Mesendoderm (in vitro differentiated cells): ENCODE measurements around the gene HAPLN2.

Source experiments
- DNase-seq: peaks from one replicate; pipeline ENCODE4 v3.0.0; 2013
- H2AK5ac ChIP-seq: 2 replicates; pipeline ENCODE4 v1.6.1; 2013; ENCODE audit warnings: low read length, inconsistent platforms
- H2BK120ac ChIP-seq: 2 replicates; pipeline ENCODE4 v1.6.1; 2013; ENCODE audit warnings: low read depth, mild to moderate bottlenecking, low read length, moderate library complexity, mixed read lengths
- H2BK15ac ChIP-seq: replicated peaks from 2 replicates; pipeline ENCODE4 v1.6.1; 2013; ENCODE audit warnings: low read depth, mild to moderate bottlenecking, moderate library complexity
- H2BK5ac ChIP-seq: 2 replicates; pipeline ENCODE4 v1.6.1; 2013; ENCODE audit warnings: low read length, inconsistent platforms
- H3K18ac ChIP-seq: 2 replicates; pipeline ENCODE4 v1.6.1; 2013; ENCODE audit warnings: mild to moderate bottlenecking, low read length, mixed read lengths
- H3K23ac ChIP-seq: one replicate; pipeline ENCODE4 v1.6.1; 2013; ENCODE audit warnings: low read length
- H3K27ac ChIP-seq: 2 replicates; pipeline ENCODE4 v1.5.1; 2013; ENCODE audit warnings: low read depth, mild to moderate bottlenecking, inconsistent platforms, low read length, moderate library complexity
- H3K27me3 ChIP-seq: 2 replicates; pipeline ENCODE4 v1.6.1; 2013; ENCODE audit warnings: low read length, control low read depth, mild to moderate bottlenecking, inconsistent platforms; ENCODE audit not compliant: insufficient read depth, poor library complexity
- H3K36me3 ChIP-seq: 2 replicates; pipeline ENCODE4 v1.6.1; 2013; ENCODE audit warnings: low read length, inconsistent platforms; ENCODE audit not compliant: control insufficient read depth, insufficient read depth
- H3K4ac ChIP-seq: one replicate; pipeline ENCODE4 v1.6.1; 2013; ENCODE audit warnings: low read depth, mild to moderate bottlenecking, low read length, moderate library complexity
- H3K4me1 ChIP-seq: 2 replicates; pipeline ENCODE4 v1.6.1; 2013; ENCODE audit warnings: low read depth, low read length, inconsistent platforms; ENCODE audit not compliant: control insufficient read depth
- H3K4me2 ChIP-seq: 2 replicates; pipeline ENCODE4 v1.6.1; 2013; ENCODE audit warnings: low read length
- H3K4me3 ChIP-seq: 2 replicates; pipeline ENCODE4 v1.5.1; 2013; ENCODE audit warnings: mild to moderate bottlenecking, low read length
- H3K56ac ChIP-seq: one replicate; pipeline ENCODE4 v1.6.1; 2013; ENCODE audit warnings: low read length
- H3K79me1 ChIP-seq: 2 replicates; pipeline ENCODE4 v1.6.1; 2013; ENCODE audit warnings: low read length, inconsistent platforms
- H3K79me2 ChIP-seq: 2 replicates; pipeline ENCODE4 v1.6.1; 2013; ENCODE audit warnings: mild to moderate bottlenecking, low read length; ENCODE audit not compliant: control insufficient read depth, insufficient read depth
- H3K9ac ChIP-seq: 2 replicates; pipeline ENCODE4 v1.6.1; 2013; ENCODE audit warnings: low read length, inconsistent platforms
- H4K5ac ChIP-seq: one replicate; pipeline ENCODE4 v1.6.1; 2013; ENCODE audit warnings: low read length
- H4K8ac ChIP-seq: one replicate; pipeline ENCODE4 v1.6.1; 2013; ENCODE audit warnings: low read depth, mild to moderate bottlenecking, control low read depth, low read length, moderate library complexity
- WGBS: extraction: QIAGEN DNeasy Blood & Tissue Kit; methylation state at CpG from one replicate; pipeline ENCODE4 v1.1.7; 2013; ENCODE audit warnings: low lambda C conversion rate, missing lambda C conversion rate; ENCODE audit not compliant: insufficient coverage; ENCODE audit errors: extremely low coverage; 5-methylcytosine and 5-hydroxymethylcytosine counted together

HAPLN2 gene

GRCh38 chr1:156577550-156577949 is 41.7 kb upstream of the HAPLN2 start:
- H3K36me3 ChIP-seq: no peaks in the 10 kb centered on the region
- no peak overlapping the region for H3K9ac ChIP-seq
- H2BK120ac ChIP-seq: no peak overlapping the region
- no peak overlapping the region for H4K8ac ChIP-seq
- no peak overlapping the region for H2BK15ac ChIP-seq
- no peak for DNase-seq
- no peaks in the 10 kb centered on the region for H3K79me2 ChIP-seq
- H3K23ac ChIP-seq: no peak overlapping the region
- no peak overlapping the region for H3K4ac ChIP-seq
- no peak overlapping the region for H3K4me3 ChIP-seq
- H3K27me3 ChIP-seq: no peaks in the 10 kb centered on the region
- H3K4me2 ChIP-seq: no peak overlapping the region
- H2AK5ac ChIP-seq: no peak overlapping the region
- H3K27ac ChIP-seq: no peak overlapping the region
- no peak overlapping the region for H3K18ac ChIP-seq
- H2BK5ac ChIP-seq: no peak overlapping the region
- no peak overlapping the region for H3K56ac ChIP-seq
- no CpG with 5 or more reads among the region's 3 CpGs for WGBS
- no peaks in the 10 kb centered on the region for H3K79me1 ChIP-seq
- H4K5ac ChIP-seq: no peak overlapping the region
- no peaks in the 10 kb centered on the region for H3K4me1 ChIP-seq

DNA sequence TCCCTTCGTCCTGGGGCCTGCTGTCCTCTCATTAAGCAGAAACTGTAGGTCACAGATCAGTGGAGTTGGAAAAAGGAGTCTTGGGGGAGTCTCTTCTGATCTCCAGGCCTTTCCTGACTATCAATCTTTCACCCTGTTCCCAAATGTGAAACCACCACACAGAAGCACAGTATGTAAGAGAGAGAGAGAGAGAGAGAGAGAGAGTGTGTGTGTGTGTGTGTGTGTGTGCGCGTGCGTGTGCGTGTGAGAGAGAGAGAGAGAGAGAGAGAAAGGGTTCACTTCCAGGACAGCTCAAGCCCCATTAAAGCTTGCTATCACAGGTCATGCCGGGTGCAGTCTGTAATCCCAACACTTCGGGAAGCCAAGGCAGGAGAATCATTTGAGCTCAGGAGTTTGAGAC is 41.2 kb upstream of the HAPLN2 start:
- Histone ChIP-seq H3K27ac (no peak overlapping the region), H4K5ac (no peak overlapping the region), H3K4ac (no peak overlapping the region), H2AK5ac (no peak overlapping the region), H3K18ac (no peak overlapping the region), H3K56ac (no peak overlapping the region), H3K27me3 (no peaks in the 10 kb centered on the region), H3K4me3 (no peak overlapping the region), H3K79me2 (no peaks in the 10 kb centered on the region), H2BK120ac (no peak overlapping the region), H3K4me1 (no peaks in the 10 kb centered on the region), H2BK5ac (no peak overlapping the region), H3K79me1 (no peaks in the 10 kb centered on the region), H3K36me3 (no peaks in the 10 kb centered on the region), H2BK15ac (no peak overlapping the region), H3K9ac (no peak overlapping the region), H3K23ac (no peak overlapping the region), H3K4me2 (no peak overlapping the region), H4K8ac (no peak overlapping the region)
- WGBS: no CpG with 5 or more reads among the region's 7 CpGs
- no peak for DNase-seq

DNA sequence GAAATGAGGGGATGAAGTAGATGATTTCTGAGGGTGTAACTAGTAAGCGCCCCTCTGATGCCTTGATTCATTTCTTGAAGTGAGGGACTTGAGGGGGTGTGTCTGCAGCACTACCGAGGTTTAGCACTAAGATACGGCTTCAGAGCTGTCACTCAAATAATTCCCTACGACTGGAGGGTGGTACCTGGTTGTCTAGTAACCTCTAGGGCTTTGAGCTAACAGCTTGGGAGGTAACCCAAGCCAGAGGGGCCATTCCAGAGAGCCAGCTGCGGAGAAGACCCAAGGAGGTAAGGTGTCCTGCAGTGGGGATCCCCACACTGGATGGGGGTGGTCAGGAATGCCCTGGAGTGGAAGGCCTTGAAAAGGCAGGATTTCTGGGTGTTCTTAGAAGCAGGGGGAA is 39.7 kb upstream of the HAPLN2 start, which contains the start of gene TTC24:
Gene TTC24, plus strand, starts transcription at position 252 of the 400 bp plus-strand sequence. CDS start 1,642 bp downstream, outside the sequence.
- no peak for DNase-seq
- H2BK15ac ChIP-seq: no peak within 1 kb of the TSS
- H2AK5ac ChIP-seq: no peak within 1 kb of the TSS
- no peak within 1 kb of the TSS for H3K27ac ChIP-seq
- H3K4me3 ChIP-seq: no peak within 1 kb of the TSS
- H2BK120ac ChIP-seq: no peak within 1 kb of the TSS
- H3K4ac ChIP-seq: no peak within 1 kb of the TSS
- WGBS: no CpG with 5 or more reads among the region's 5 CpGs
- H2BK5ac ChIP-seq: no peak within 1 kb of the TSS
- H3K4me2 ChIP-seq: no peak within 1 kb of the TSS
- no peak within 1 kb of the TSS for H3K18ac ChIP-seq
- no peak within 1 kb of the TSS for H4K5ac ChIP-seq
- H3K36me3 ChIP-seq: no peaks in the 10 kb centered on the region
- no peak within 1 kb of the TSS for H4K8ac ChIP-seq
- H3K9ac ChIP-seq: no peak within 1 kb of the TSS
- H3K79me1 ChIP-seq: no peaks in the 10 kb centered on the region
- H3K79me2 ChIP-seq: no peaks in the 10 kb centered on the region
- H3K56ac ChIP-seq: no peak within 1 kb of the TSS
- H3K4me1 ChIP-seq: no peaks in the 10 kb centered on the region
- H3K27me3 ChIP-seq: no peaks in the 10 kb centered on the region
- no peak within 1 kb of the TSS for H3K23ac ChIP-seq

GRCh38 chr1:156581661-156582387 is 37.4 kb upstream of the HAPLN2 start:
- Histone ChIP-seq H3K79me2 (no peaks in the 10 kb centered on the region), H3K4ac (no peak overlapping the region), H3K4me2 (no peak overlapping the region), H4K8ac (no peak overlapping the region), H3K4me3 (no peak overlapping the region), H2AK5ac (no peak overlapping the region), H3K18ac (no peak overlapping the region), H3K27me3 (no peaks in the 10 kb centered on the region), H2BK120ac (no peak overlapping the region), H3K36me3 (no peaks in the 10 kb centered on the region), H3K79me1 (no peaks in the 10 kb centered on the region), H2BK5ac (no peak overlapping the region), H3K56ac (no peak overlapping the region), H3K4me1 (peaks cover 1% of the 10 kb centered on the region), H4K5ac (no peak overlapping the region), H3K9ac (no peak overlapping the region), H2BK15ac (no peak overlapping the region), H3K27ac (no peak overlapping the region), H3K23ac (no peak overlapping the region)
- no peak for DNase-seq
- WGBS: no CpG with 5 or more reads among the region's 21 CpGs

- H4K8ac ChIP-seq: no peak overlapping the region
- H3K4ac ChIP-seq: no peak overlapping the region
- H3K23ac ChIP-seq: no peak overlapping the region
- no peak overlapping the region for H4K5ac ChIP-seq
- H3K4me3 ChIP-seq: no peak overlapping the region
- H3K27me3 ChIP-seq: no peaks in the 10 kb centered on the region
- no peak overlapping the region for H2AK5ac ChIP-seq
- H3K36me3 ChIP-seq: no peaks in the 10 kb centered on the region
- H3K4me2 ChIP-seq: no peak overlapping the region
- H2BK5ac ChIP-seq: no peak overlapping the region
- no CpG with 5 or more reads among the region's 9 CpGs for WGBS
- no peak for DNase-seq
- H3K27ac ChIP-seq: no peak overlapping the region
- no peak overlapping the region for H3K18ac ChIP-seq
- H3K79me2 ChIP-seq: no peaks in the 10 kb centered on the region
- no peak overlapping the region for H2BK120ac ChIP-seq
- H3K4me1 ChIP-seq: peaks cover 1% of the 10 kb centered on the region
- no peaks in the 10 kb centered on the region for H3K79me1 ChIP-seq
- no peak overlapping the region for H3K9ac ChIP-seq
- no peak overlapping the region for H3K56ac ChIP-seq
- no peak overlapping the region for H2BK15ac ChIP-seq
These were observed 36.7 kb upstream of the HAPLN2 start for GRCh38 chr1:156582388-156583017.
